ENCODE data around the gene CEP112.
"Not testable (repeated sequence)": the region's sequence is repeated elsewhere in the genome, so short reads cannot be mapped to it uniquely, and the experiment has no call there.

The CEP112 gene

DNA sequence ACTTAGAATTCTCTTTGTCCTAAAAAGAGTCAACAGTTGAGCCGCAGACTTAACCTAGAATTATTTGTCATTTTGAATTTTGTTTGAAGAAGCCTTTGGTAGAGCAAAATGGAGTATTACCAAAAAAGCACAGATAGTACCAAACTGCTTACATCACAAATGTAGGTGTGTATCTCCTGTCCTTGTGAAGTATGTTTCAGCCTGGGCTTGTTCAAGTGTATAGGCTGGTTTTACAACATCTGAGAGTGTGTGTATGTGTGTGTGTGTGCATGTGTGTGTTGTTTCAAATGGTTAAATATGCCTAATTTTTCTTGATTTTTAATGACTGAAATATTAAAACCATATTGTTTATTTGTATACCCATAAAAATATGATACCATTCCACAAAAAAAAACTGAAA, 441.8 kb downstream of the CEP112 start:
- DNase-seq (ENCODE audit: low read depth): no peak
- no peaks in the 10 kb centered on the region for H3K9me3 ChIP-seq (ENCODE audit: control insufficient read depth, low read length)
- no peaks in the 10 kb centered on the region for H3K27me3 ChIP-seq (replicated peaks; ENCODE audit: control insufficient read depth, insufficient read depth, low read length)
- H3K9ac ChIP-seq (ENCODE audit: low read length): no peak overlapping the region
- H3K4me1 ChIP-seq (ENCODE audit: control insufficient read depth, insufficient read depth, low read length): peaks cover 12% of the 10 kb centered on the region
- H3K36me3 ChIP-seq (ENCODE audit: control insufficient read depth, insufficient read depth, low read length, severe bottlenecking): no peaks in the 10 kb centered on the region
- H3K4me3 ChIP-seq (ENCODE audit: low read length): no peak overlapping the region

DNA sequence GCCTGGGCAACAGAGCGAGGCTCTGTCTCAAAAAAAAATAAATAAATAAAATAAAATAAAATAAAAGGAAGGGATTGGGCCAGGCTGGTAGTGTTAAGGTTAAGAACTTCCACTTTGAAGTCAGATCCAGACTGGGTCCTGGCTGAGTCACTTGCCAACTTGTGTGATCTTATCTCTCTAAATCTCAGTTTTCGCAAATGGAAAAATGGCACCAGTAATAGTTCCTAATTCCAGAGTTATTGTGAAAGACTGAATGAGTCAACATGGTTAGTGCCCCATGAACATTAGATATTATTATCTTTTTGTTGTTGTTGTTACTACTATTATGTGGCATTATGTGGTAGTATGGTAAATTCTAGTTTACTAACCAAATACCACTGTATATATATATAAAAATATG, 442.5 kb downstream of the CEP112 start:
- DNase-seq (ENCODE audit: low read depth): peak; percentile 62
- H3K4me1 ChIP-seq (ENCODE audit: control insufficient read depth, insufficient read depth, low read length): peaks cover 12% of the 10 kb centered on the region
- H3K4me3 ChIP-seq (ENCODE audit: low read length): no peak overlapping the region
- no peaks in the 10 kb centered on the region for H3K36me3 ChIP-seq (ENCODE audit: control insufficient read depth, insufficient read depth, low read length, severe bottlenecking)
- H3K9ac ChIP-seq (ENCODE audit: low read length): no peak overlapping the region
- no peaks in the 10 kb centered on the region for H3K27me3 ChIP-seq (replicated peaks; ENCODE audit: control insufficient read depth, insufficient read depth, low read length)
- H3K9me3 ChIP-seq (ENCODE audit: control insufficient read depth, low read length): no peaks in the 10 kb centered on the region

DNA sequence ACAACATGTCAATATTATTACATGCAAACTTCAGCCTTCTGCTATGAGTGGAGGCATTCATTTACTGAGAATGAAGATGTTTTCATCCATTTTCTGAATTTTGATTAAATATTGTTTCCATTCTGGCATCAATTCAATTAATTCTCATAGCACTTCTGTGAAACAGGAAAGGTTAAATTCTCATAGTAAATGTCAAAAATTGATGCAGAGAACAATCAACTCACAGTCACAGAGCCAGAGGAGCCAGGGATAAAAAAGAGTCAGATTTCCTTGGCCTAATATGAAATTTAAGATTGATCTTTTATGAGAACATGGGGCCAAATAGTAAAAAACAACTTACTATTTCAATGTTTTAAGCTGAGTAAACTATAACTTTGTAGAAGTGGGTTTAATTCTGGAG, 446.7 kb downstream of the CEP112 start:
- Histone ChIP-seq H3K9ac (ENCODE audit: low read length) (no peak overlapping the region), H3K36me3 (ENCODE audit: control insufficient read depth, insufficient read depth, low read length, severe bottlenecking) (no peaks in the 10 kb centered on the region)
- no peak for DNase-seq (ENCODE audit: low read depth)

DNA sequence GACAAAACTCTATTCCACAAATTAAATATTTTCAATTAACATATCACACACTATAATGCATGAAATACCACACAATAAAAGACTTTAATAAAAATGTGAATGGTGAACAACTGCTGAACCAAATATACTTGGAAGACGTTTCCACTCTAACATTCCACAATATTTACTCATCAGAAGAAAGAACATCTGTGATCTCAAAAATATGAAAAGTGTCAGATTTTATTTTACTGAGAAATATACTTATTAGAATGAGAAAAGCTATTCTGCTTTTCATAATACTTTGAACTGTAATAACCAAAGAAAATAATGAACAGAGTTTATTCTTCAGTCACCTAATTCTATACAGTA, 448.7 kb downstream of the CEP112 start:
- H3K4me1 ChIP-seq (ENCODE audit: control insufficient read depth, insufficient read depth, low read length): peaks cover 15% of the 10 kb centered on the region
- peak overlapping the region; percentile 25 for H3K9ac ChIP-seq (ENCODE audit: low read length)
- H3K36me3 ChIP-seq (ENCODE audit: control insufficient read depth, insufficient read depth, low read length, severe bottlenecking): peaks cover 2% of the 10 kb centered on the region
- H3K9me3 ChIP-seq (ENCODE audit: control insufficient read depth, low read length): peaks cover 6% of the 10 kb centered on the region
- peak; percentile 69 for DNase-seq (ENCODE audit: low read depth)
- peak overlapping the region; percentile 44 for H3K4me3 ChIP-seq (ENCODE audit: low read length)
- no peaks in the 10 kb centered on the region for H3K27me3 ChIP-seq (replicated peaks; ENCODE audit: control insufficient read depth, insufficient read depth, low read length)

More for the DNA sequence above, 446.7 kb downstream of the CEP112 start:
- Histone ChIP-seq H3K9me3 (ENCODE audit: control insufficient read depth, low read length) (no peaks in the 10 kb centered on the region), H3K27me3 (replicated peaks; ENCODE audit: control insufficient read depth, insufficient read depth, low read length) (no peaks in the 10 kb centered on the region), H3K4me1 (ENCODE audit: control insufficient read depth, insufficient read depth, low read length) (peaks cover 20% of the 10 kb centered on the region), H3K4me3 (ENCODE audit: low read length) (no peak overlapping the region)

DNA sequence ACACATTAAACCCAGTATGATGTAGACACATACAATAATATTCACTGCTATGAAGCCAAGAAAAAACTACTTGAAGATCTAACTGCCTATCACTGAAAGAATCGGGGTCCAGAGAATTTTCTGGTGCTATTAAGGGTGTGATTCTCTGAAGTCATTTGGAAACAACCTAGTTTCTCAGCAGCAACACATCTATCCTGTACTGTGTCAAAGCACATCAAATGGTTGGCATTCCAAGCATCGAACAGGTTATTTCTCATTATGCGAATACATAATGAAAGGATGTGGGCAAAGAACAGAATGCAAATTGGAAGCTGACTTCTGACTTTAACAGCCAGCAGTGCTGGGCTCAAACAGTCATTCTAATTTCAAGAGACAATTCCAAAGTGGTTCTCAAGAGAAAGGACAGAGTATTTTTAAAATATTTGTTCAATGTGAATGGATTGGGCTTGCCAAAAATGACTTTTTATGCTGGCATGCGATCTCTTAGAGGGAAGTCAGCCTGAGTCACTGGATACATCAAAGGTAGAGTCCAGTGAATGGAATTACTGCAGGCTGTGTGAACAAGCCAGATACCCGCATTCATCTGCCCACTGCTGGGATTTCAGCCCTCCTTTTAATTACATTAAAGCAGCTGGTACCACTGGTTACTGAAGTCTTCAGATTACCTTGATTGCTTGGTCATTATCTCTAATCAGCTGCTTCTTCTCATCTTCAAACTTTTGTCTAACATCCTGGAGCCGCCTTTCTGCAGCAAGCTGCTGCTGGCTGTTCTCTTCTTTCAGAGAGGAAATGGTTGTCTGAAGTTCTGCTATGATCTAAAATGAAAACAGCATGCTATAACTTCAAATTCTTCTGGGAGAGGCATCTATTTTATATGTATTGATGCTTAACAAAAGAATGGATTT, 449.3 kb downstream of the CEP112 start:
- H3K9ac ChIP-seq (ENCODE audit: low read length): peak overlapping the region; percentile 25
- H3K27me3 ChIP-seq (replicated peaks; ENCODE audit: control insufficient read depth, insufficient read depth, low read length): no peaks in the 10 kb centered on the region
- H3K4me1 ChIP-seq (ENCODE audit: control insufficient read depth, insufficient read depth, low read length): peaks cover 15% of the 10 kb centered on the region
- peak overlapping the region; percentile 44 for H3K4me3 ChIP-seq (ENCODE audit: low read length)
- peaks cover 2% of the 10 kb centered on the region for H3K36me3 ChIP-seq (ENCODE audit: control insufficient read depth, insufficient read depth, low read length, severe bottlenecking)
- DNase-seq (ENCODE audit: low read depth): peak; percentile 83
- peaks cover 6% of the 10 kb centered on the region for H3K9me3 ChIP-seq (ENCODE audit: control insufficient read depth, low read length)

DNA sequence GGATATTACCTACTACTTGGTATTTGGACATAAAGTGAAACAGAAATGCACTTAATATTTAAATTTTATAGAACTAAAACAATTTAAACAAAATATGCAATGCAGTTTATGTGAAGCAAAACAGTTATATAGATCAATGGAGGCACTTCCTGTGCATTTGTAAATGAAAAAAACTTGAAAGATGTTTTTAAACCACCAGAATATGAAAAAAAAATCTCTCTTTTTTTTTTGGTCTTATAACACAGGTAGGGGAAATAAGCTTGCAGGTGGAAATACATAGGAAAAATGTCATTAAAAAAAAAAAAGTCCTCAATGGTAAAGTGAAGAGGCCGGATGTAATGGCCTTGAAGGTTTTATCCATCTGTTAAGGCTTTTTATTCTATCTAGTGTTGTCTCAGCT, 450.2 kb downstream of the CEP112 start:
- Histone ChIP-seq H3K9me3 (ENCODE audit: control insufficient read depth, low read length) (peaks cover 6% of the 10 kb centered on the region), H3K9ac (ENCODE audit: low read length) (no peak overlapping the region), H3K4me1 (ENCODE audit: control insufficient read depth, insufficient read depth, low read length) (peaks cover 15% of the 10 kb centered on the region), H3K4me3 (ENCODE audit: low read length) (no peak overlapping the region), H3K27me3 (replicated peaks; ENCODE audit: control insufficient read depth, insufficient read depth, low read length) (no peaks in the 10 kb centered on the region), H3K36me3 (ENCODE audit: control insufficient read depth, insufficient read depth, low read length, severe bottlenecking) (peaks cover 2% of the 10 kb centered on the region)
- DNase-seq (ENCODE audit: low read depth): no peak

DNA sequence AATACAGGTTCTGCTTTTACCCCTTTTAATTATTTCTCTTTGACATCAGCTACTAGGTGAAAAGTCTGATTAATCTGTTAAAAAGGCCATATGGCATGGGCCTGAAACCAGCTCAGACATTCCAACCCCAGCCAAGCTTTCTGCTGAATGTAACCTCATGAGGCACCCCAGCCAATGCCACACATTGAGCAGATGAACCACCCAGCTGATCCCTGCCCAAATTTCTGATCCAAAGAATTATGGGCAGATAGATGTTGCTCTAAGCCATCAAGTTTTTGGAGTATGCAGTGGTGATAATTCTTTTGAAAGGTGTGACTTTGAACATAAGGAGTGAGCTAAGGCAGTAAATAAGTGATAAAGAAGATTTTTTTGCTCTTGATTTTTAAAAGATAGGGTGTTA, 452.9 kb downstream of the CEP112 start:
- Histone ChIP-seq H3K9me3 (ENCODE audit: control insufficient read depth, low read length) (peaks cover 6% of the 10 kb centered on the region), H3K4me1 (ENCODE audit: control insufficient read depth, insufficient read depth, low read length) (peaks cover 15% of the 10 kb centered on the region), H3K36me3 (ENCODE audit: control insufficient read depth, insufficient read depth, low read length, severe bottlenecking) (peaks cover 2% of the 10 kb centered on the region), H3K9ac (ENCODE audit: low read length) (no peak overlapping the region), H3K4me3 (ENCODE audit: low read length) (no peak overlapping the region), H3K27me3 (replicated peaks; ENCODE audit: control insufficient read depth, insufficient read depth, low read length) (no peaks in the 10 kb centered on the region)
- DNase-seq (ENCODE audit: low read depth): no peak

DNA sequence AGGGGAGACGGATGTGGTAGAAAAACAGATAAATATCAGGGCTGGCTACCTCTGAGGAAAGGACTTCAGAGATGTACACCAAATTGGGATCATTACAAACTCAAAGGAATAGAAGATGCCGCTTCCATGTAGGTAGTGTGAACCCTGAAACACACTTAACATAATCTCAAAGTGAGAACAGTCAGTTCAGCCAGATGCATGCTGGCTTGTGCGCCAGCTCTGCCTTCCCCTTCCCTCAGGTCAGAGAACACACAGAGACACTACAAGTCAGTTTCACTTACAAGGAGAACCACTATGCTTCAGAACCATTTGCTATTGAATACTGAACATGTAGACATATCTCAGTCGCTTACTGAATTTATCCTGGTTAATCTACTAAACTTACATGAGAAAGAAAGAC, 454.5 kb downstream of the CEP112 start:
- H3K4me3 ChIP-seq (ENCODE audit: low read length): no peak overlapping the region
- peaks cover 5% of the 10 kb centered on the region for H3K4me1 ChIP-seq (ENCODE audit: control insufficient read depth, insufficient read depth, low read length)
- H3K9me3 ChIP-seq (ENCODE audit: control insufficient read depth, low read length): peaks cover 6% of the 10 kb centered on the region
- peaks cover 2% of the 10 kb centered on the region for H3K36me3 ChIP-seq (ENCODE audit: control insufficient read depth, insufficient read depth, low read length, severe bottlenecking)
- H3K9ac ChIP-seq (ENCODE audit: low read length): no peak overlapping the region
- no peak for DNase-seq (ENCODE audit: low read depth)
- H3K27me3 ChIP-seq (replicated peaks; ENCODE audit: control insufficient read depth, insufficient read depth, low read length): no peaks in the 10 kb centered on the region

DNA sequence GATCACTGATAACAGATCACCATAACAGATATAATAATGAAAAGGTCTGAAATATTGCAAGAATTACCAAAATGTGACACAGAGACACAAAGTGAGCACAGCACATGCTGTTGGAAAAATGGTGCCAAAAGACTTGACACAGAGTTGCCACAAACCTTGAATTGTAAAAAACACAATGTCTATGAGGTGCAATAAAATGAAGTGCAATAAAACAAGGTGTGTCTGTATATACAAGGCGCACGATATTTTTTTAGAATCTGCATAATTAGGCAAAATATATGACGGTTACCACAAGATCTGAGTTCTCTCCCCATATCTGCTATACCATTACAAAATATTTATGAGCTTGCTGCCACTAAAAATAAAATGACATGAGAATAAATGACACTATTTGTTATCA, 458.6 kb downstream of the CEP112 start:
- Histone ChIP-seq H3K36me3 (ENCODE audit: control insufficient read depth, insufficient read depth, low read length, severe bottlenecking) (no peaks in the 10 kb centered on the region), H3K27me3 (replicated peaks; ENCODE audit: control insufficient read depth, insufficient read depth, low read length) (no peaks in the 10 kb centered on the region), H3K4me1 (ENCODE audit: control insufficient read depth, insufficient read depth, low read length) (peaks cover 15% of the 10 kb centered on the region), H3K9ac (ENCODE audit: low read length) (no peak overlapping the region), H3K4me3 (ENCODE audit: low read length) (no peak overlapping the region), H3K9me3 (ENCODE audit: control insufficient read depth, low read length) (no peaks in the 10 kb centered on the region)
- DNase-seq (ENCODE audit: low read depth): no peak

DNA sequence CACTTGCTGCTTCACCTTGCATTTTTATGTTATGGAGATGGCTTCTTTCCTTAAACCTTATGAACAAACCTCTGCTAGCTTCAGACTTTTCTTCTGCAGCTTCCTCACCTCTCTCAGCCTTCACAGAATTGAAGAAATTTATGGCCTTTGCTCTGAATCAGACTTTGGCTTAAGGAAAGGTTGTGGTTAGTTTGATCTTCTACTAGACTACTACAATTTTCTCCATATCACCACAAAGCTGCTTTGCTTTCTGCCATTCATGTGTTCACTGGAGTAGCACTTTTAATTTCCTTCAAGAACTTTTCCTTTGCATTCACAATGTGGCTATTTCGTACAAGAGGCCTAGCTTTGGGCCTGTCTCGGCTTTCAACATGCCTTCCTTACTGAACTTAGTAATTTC, 459.3 kb downstream of the CEP112 start:
- not testable (repeated sequence) for H3K9me3 ChIP-seq (ENCODE audit: control insufficient read depth, low read length); DNase-seq (ENCODE audit: low read depth); H3K36me3 ChIP-seq (ENCODE audit: control insufficient read depth, insufficient read depth, low read length, severe bottlenecking); H3K9ac ChIP-seq (ENCODE audit: low read length); H3K4me3 ChIP-seq (ENCODE audit: low read length); H3K27me3 ChIP-seq (replicated peaks; ENCODE audit: control insufficient read depth, insufficient read depth, low read length)
- H3K4me1 ChIP-seq (ENCODE audit: control insufficient read depth, insufficient read depth, low read length): peaks cover 15% of the 10 kb centered on the region

DNA sequence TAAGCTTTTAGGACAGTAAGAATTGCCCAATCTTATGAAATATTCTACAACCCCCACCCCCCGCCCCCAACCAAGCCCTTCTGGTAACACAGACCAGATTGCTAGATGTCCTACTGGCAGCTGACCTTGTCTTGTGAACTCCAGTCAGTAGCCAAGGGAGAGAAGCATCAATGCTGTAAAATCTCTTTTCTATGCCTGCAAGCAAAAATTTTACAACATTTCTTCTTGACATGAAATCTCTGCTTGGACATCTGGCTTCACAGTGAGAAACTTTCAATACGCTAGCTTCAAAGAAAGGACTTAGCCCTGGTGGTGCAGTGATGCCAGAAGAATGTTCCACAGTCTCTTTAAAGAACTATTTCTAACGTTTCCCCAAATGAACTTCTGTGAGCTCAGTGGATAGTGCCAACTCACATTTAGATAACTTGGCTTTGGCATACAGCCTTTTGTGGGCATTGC, 461.2 kb downstream of the CEP112 start:
- Histone ChIP-seq H3K9me3 (ENCODE audit: control insufficient read depth, low read length) (no peaks in the 10 kb centered on the region), H3K36me3 (ENCODE audit: control insufficient read depth, insufficient read depth, low read length, severe bottlenecking) (no peaks in the 10 kb centered on the region), H3K9ac (ENCODE audit: low read length) (peak overlapping the region; percentile 11), H3K4me3 (ENCODE audit: low read length) (no peak overlapping the region), H3K27me3 (replicated peaks; ENCODE audit: control insufficient read depth, insufficient read depth, low read length) (no peaks in the 10 kb centered on the region), H3K4me1 (ENCODE audit: control insufficient read depth, insufficient read depth, low read length) (peaks cover 15% of the 10 kb centered on the region)
- DNase-seq (ENCODE audit: low read depth): peak; percentile 93

DNA sequence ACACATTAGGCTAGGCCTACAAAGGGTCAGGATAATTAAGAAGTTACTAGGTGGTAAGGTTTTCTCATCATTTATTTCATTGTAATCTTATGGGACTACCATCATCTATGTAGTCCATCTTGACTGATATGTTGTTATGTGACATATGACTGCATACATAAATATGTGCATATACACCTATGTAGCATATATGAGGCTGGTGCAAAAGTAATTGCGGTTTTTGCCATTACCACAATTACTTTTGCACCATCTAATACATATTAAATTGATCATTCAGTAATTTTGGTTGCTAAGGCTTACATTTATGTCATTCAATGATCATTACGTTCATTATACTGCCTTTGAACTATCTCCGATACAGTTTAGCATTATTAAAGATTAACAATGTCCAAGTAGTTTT, 462.7 kb downstream of the CEP112 start:
- no peaks in the 10 kb centered on the region for H3K9me3 ChIP-seq (ENCODE audit: control insufficient read depth, low read length)

More for the DNA sequence above, 462.7 kb downstream of the CEP112 start:
- no peaks in the 10 kb centered on the region for H3K36me3 ChIP-seq (ENCODE audit: control insufficient read depth, insufficient read depth, low read length, severe bottlenecking)
- peaks cover 15% of the 10 kb centered on the region for H3K4me1 ChIP-seq (ENCODE audit: control insufficient read depth, insufficient read depth, low read length)
- no peak overlapping the region for H3K4me3 ChIP-seq (ENCODE audit: low read length)
- no peaks in the 10 kb centered on the region for H3K27me3 ChIP-seq (replicated peaks; ENCODE audit: control insufficient read depth, insufficient read depth, low read length)
- DNase-seq (ENCODE audit: low read depth): no peak
- no peak overlapping the region for H3K9ac ChIP-seq (ENCODE audit: low read length)

All from adipocyte (in vitro differentiated cells).